Pons (tissue), 1 donor: ENCODE data around the gene DKKL1.

ENCODE experiments used
- DNase-seq: peaks from one replicate; pipeline ENCODE4 v3.0.0-alpha.2; 2016; ENCODE audit warnings: low spot score

The DKKL1 gene

DNA sequence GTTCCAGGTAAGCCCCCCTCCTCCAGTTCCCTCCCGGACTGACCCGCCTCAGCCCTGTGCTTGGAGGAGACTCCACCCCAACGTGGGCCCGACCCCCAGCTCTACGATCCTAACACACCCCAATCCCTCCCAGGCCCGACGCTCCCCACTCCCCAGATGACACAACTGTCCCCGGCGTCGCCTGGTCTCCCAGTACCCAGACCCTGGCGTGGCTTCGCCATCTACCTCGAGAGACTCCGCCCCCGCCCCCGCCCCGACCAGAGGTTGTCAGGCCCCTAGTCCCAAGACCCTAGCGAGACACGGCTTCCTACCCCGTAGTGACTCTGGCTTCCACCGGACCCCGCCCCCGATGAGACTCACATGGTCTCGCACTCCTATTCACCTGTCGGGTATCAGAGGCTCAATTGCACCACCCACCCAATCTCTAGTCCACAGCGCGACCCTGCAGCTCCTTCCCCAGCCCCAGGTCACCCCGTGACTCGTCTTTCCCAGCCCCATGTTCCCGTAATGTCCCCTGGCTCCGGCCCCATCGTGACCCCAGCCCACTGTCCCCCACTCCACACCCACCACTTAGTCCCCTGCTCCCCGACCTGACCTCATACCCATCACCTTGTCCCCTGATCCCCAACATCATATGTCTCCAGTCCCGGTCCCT is 25.5 kb upstream of the DKKL1 start:
- DNase-seq = no peak

DNA sequence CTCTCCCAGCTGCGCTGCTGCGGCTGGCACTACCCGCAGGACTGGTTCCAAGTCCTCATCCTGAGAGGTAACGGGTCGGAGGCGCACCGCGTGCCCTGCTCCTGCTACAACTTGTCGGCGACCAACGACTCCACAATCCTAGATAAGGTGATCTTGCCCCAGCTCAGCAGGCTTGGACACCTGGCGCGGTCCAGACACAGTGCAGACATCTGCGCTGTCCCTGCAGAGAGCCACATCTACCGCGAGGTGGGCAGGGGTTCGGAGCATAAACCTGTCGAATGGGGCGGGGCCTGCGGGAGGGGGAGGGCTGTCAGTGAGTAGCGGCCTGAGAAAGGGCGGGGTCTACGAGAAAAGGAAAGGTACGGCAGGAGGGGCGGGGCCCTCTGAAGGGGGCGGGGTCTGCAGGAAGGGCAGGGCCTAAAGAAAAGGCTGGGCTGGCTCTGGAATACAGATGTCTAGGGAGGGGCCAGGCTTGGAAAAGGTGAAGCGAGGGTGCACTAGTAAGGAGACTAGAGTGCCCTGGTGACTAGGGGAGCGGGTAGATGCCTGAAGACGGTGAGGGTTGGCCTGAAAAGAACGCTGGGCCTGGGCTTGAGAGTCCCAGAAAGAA is 24.9 kb upstream of the DKKL1 start:
- DNase-seq = no peak

- peak; percentile 17 for DNase-seq
Measured at GRCh38 chr19:49339301-49340068, 24.2 kb upstream of the DKKL1 start.

- no peak for DNase-seq
Measured at GRCh38 chr19:49340069-49340864, 23.4 kb upstream of the DKKL1 start.

GRCh38 chr19:49340865-49341718 is 22.6 kb upstream of the DKKL1 start:
- no peak for DNase-seq

GRCh38 chr19:49342291-49342721 is 21.4 kb upstream of the DKKL1 start:
- DNase-seq = no peak

GRCh38 chr19:49343123-49343522 is 20.6 kb upstream of the DKKL1 start:
- DNase-seq = no peak

GRCh38 chr19:49344505-49345423 is 18.9 kb upstream of the DKKL1 start:
- no peak for DNase-seq

DNA sequence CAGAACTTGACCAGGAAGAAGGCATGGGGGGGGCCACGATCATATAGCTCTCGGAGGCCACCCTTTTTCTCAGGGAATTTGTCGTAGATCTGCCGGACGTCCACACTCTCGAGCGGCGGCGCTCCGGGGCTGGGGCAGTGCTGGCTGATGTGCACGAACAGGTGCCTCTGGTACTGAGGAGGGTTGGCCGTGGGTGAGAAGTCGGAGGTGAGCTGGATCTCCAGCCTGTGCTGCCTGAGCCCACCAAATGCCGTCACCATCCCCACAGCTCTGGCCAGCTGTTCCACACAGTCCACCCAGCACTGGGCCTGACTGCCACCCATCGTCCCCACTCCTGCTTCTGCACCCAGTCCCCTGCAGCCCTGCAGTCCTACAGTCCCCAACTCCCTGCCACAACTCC is 16.5 kb upstream of the DKKL1 start:
- DNase-seq = no peak

- peak; percentile 36 for DNase-seq
Measured at GRCh38 chr19:49347835-49348234, 15.8 kb upstream of the DKKL1 start.

DNA sequence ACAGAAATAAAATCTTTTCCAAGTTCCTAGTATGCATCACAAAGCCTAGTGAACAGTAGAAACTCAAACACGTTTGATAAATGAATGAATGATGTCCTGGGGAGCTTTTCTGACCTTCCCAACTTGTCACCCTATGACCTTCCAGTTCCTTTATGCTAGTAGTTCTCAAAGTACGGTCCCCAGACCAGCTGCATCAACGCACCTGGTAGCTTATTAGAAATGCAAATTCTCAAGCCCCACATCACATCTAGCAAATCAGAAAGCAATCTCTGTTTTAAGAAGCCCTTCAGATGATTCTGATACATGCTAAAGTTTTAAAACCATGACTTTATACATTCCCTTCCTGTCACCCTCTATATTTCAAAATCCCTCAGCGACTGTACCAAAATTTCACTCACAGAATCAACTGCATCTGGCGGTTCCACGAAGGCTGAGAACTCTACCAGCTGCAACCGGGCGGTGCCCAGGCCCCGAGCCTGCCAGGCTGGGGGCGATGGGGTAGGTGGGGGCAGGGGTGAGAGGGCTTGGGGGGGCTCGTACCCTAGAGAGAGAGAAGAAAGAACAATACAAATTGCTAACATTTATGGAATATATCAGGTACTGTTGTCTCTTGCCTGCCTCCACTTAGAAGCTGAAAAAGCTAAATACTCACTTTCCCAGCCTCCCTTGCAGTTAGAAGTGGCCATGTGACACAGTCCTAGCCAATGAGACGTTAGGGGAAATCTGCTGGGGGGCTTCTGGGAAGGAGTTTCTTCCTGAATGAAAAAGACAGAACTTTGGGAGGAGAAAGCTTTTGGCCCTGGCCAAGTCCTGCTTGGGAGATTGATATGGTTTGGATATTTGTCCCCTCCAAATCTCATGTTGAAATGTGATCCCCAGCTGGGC is 15.1 kb upstream of the DKKL1 start:
- no peak for DNase-seq

- no peak for DNase-seq
Measured at GRCh38 chr19:49349567-49349966, 14.1 kb upstream of the DKKL1 start.

DNA sequence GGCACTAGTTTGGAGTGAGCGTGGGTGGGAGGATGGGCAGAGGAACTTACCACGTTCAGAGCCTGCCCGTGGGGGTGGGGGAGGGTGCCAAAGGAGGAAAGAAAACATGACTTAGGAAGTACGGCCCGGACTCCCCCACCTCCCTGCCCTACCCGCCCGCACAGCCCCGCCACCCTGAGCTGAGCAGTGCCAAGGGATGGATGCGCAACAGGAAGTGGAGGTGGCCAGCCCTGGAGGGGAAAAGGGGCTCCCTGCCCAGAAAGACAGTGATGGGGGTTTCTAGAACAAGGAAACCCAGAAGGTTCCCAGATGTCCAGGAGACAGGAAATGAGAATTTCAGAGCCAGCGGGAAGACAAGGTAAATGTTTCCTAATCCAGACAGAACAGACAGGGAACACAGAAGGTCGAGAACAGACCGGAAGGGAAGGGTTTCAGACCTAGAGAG is 7.7 kb upstream of the DKKL1 start:
- no peak for DNase-seq

- DNase-seq = no peak
Measured at GRCh38 chr19:49356382-49356781, 7.3 kb upstream of the DKKL1 start.

DNA sequence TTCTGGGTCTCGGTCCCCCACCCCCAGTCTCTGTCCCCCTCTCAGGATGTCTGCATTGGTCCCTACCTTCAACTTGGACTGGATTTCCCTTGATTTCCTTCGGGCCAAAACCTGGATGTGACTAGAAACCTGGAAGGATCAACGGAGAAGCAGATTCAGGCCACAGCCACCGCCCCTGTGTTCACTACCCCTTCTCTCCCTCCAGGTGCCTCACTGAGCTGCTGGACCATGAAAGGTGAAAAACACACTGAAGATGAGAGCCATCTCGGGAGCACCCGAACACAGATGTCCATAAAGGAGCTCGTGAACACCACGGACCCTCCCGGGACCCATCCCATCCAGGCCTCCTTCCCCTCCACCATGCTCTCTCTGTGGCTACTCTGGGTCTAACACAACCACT is 6.5 kb upstream of the DKKL1 start:
- no peak for DNase-seq

DNA sequence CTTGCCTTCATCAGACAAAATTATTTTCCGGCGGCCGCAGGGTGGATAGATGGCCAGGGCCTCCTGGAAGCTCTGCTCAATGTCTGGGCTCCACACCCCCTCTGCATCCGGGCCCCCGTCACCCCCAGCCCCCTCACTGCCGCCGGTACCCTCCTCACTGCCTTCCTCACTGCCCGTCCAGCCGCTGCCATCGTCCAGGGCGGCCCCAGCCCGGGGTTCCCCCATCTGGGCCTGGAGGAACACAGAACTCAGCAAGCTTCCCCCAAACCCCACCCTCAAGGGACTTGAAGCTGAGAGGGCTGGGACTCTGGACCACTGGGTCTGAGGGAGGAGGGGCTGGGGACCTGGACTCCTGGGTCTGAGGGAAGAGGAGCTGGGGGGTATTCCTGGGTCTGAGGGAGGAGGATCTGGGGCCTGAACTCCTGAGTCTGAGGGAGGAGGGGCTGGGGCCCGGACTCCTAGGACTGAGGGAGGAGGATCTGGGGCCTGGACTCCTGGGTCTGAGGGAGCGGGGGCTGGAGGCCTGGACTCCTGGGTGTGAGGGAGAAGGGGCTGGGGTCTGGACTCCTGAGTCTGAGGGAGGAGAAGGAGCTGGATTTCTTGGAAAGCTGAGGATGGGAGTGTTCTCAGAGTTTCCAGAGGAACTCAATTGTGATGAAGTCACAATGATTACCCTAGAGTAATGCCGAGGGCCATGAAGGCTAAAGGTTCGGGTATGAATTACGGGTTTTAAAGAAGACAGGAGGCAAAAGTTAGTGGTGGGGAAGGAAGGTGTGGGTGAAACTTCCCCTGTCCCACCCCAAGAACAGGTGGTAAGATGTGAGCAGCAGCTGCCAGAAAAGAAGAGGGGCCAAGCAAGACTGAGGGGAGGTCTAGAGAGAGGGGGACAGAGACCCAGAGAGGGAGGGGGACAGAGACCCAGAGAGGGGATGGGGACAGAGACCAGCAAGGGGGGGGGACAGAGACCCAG is 3.5 kb upstream of the DKKL1 start:
- DNase-seq = no peak

DNA sequence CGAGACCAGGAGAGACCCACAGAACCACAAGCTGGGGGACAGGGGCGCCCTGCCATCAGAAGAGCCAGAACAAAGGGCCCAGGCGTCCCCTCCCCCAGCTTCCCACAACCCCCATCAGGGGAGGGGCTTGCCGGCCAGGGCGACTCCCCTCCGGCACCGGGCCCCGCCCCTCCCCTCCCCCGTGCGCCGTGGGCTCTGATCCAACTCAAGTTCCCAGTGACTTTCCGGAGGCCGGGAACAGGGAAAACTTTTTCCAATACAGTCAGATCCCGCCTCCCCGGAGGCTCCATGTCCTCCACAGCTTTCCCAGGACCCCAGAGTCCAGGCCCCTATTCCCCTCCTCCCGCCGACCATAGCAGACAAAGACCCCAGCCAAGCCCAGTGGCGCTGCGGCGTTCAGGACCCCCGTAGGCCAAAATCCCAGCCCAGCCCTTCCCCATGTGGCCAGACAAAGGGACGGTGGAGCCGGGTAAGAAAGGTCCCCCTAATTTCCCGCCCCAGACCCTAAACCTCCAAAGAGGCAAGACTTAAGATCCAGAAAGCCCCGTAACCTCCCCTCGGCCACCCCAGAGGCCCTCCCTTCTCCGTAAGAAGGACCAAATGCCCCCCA is 2.1 kb upstream of the DKKL1 start:
- DNase-seq = no peak
